Upper lobe of left lung (tissue), 6 donors: ENCODE results near the gene SRBD1. TPM values are rescaled to one million over a fixed set of nuclear protein-coding genes. Genes with fewer than 3 reads are reported as not detected.
A peak's percentile ranks its signal among the peaks of the same experiment; 100 is the strongest.

Experiments
- ATAC-seq, 2 donors: fragments of 200-7000 bp; cut with Tn5 transposase; one replicate each; pipeline ENCODE4 v1.9.1; 2022; ENCODE audit warnings: mild to moderate bottlenecking in 2 of 2, moderate library complexity in 2 of 2; ENCODE audit not compliant: low FRiP score in 2 of 2
- DNase-seq, 2 donors: peaks; one replicate each; pipeline ENCODE4 v3.0.0-alpha.2; 2019 to 2020
- H3K27ac ChIP-seq, 4 donors: fragments of 200-600 bp; sonication (generic); one replicate each; pipeline ENCODE4 v1.5.1; 2016 to 2019
- H3K27me3 ChIP-seq, 4 donors: fragments of 200-600 bp; sonication (generic); one replicate each; pipeline ENCODE4 v1.5.1; 2017 to 2019
- H3K36me3 ChIP-seq, 4 donors: fragments of 200-600 bp; sonication (generic); one replicate each; pipeline ENCODE4 v1.5.1; 2016 to 2019
- H3K4me1 ChIP-seq, 4 donors: fragments of 200-600 bp; sonication (generic); one replicate each; pipeline ENCODE4 v1.5.1; 2018 to 2019
- H3K4me3 ChIP-seq, 4 donors: fragments of 200-600 bp; sonication (generic); one replicate each; pipeline ENCODE4 v1.5.1; 2017 to 2019; ENCODE audit warnings: mild to moderate bottlenecking in 2 of 4, moderate library complexity in 1 of 4
- H3K9me3 ChIP-seq, 4 donors: fragments of 200-600 bp; sonication (generic); one replicate each; pipeline ENCODE4 v1.5.1; 2018 to 2019
- CTCF ChIP-seq, 6 experiments: fragments of 450-650 bp in 4 of 6; fragments of 200-600 bp in 2 of 6; sonication (generic) in 2 of 6; IDR thresholded peaks; one replicate each; pipeline ENCODE4 v1.5.1; 2016 to 2019; ENCODE audit warnings: antibody characterized with exemption in 6 of 6
- EP300 ChIP-seq, 4 donors: sonication (generic); formaldehyde crosslinking; IDR thresholded peaks; one replicate each; pipeline ENCODE4 v1.5.1; 2017; ENCODE audit warnings: antibody characterized with exemption in 4 of 4, control low read depth in 2 of 4
- POLR2A ChIP-seq, 4 donors: fragments of 450-650 bp; IDR thresholded peaks; one replicate each; pipeline ENCODE4 v1.5.1; 2016 to 2017; ENCODE audit warnings: antibody characterized with exemption in 4 of 4, mild to moderate bottlenecking in 2 of 4
- POLR2AphosphoS5 ChIP-seq, 2 donors: sonication (generic); formaldehyde crosslinking; IDR thresholded peaks; one replicate each; pipeline ENCODE4 v1.5.1; 2017; ENCODE audit warnings: antibody characterized with exemption in 2 of 2
- WGBS, 2 donors: methylation state at CpG; one replicate each; pipeline ENCODE4 v1.1.5; 2017 to 2018; 5-methylcytosine and 5-hydroxymethylcytosine counted together
- total RNA-seq, 6 donors: library from RNA; depleted of rRNA in 4 of 6; stranded (reverse); fragments of >200 nt in 4 of 6; gene quantifications; one replicate each; pipeline versions ENCODE4 v1.1.0 to v1.2.1, GENCODE V29; 2016 to 2021
- donor health status: DM: no; HTN: no; CAD: no; lungs with moderate emphysema.
- donor health status: DM: no; HTN: yes; CAD: no; lungs with severe emphysema.

SRBD1 gene
- total RNA-seq, 6 donors from 2014 or later, result 16.4 to 38.3 (median 19.0) TPM

GRCh38 chr2:45494275-45494977 lies 116.6 kb downstream of the SRBD1 start:
- Histone ChIP-seq H3K27me3 (no peaks in the 10 kb centered on the region), H3K27ac (no peak overlapping the region), H3K36me3 (no peaks in the 10 kb centered on the region), H3K9me3 (no peaks in the 10 kb centered on the region), H3K4me3 (no peak overlapping the region), H3K4me1 (peaks cover 0 to 5% (median 4%) of the 10 kb centered on the region in 4 donors)
- no peak for ATAC-seq
- no peak for DNase-seq
- WGBS, 2 donors, result 8% methylated on average over 2 of the region's 2 CpGs
- no peak for TF ChIP-seq EP300 (IDR thresholded peaks at IDR 0.05)
- no peak for TF ChIP-seq POLR2A (IDR thresholded peaks at IDR 0.05)
- TF ChIP-seq CTCF (IDR thresholded peaks at IDR 0.05), result peak; percentile 35 to 78 (median 54)

- no peak overlapping the region for H3K4me3 ChIP-seq
- H3K36me3 ChIP-seq, result no peaks in the 10 kb centered on the region
- DNase-seq (no peak), ATAC-seq (no peak)
- H3K4me1 ChIP-seq, result peaks cover 0 to 6% (median 0%) of the 10 kb centered on the region in 4 donors
- 76 to 81% methylated on average over 3 of the region's 3 CpGs for WGBS, 2 donors
- H3K27ac ChIP-seq, result no peak overlapping the region
- no peaks in the 10 kb centered on the region for H3K9me3 ChIP-seq
- TF ChIP-seq CTCF (IDR thresholded peaks at IDR 0.05), result no peak
- TF ChIP-seq EP300 (IDR thresholded peaks at IDR 0.05), result no peak
- no peak for TF ChIP-seq POLR2A (IDR thresholded peaks at IDR 0.05)
- no peak for TF ChIP-seq POLR2AphosphoS5 (IDR thresholded peaks at IDR 0.05)
- H3K27me3 ChIP-seq, result no peaks in the 10 kb centered on the region
Measured at GRCh38 chr2:45484965-45485364, 126.1 kb downstream of the SRBD1 start.

- ATAC-seq (no peak), DNase-seq (no peak)
- Histone ChIP-seq H3K4me1 (peaks cover 0 to 6% (median 0%) of the 10 kb centered on the region in 4 donors), H3K36me3 (no peaks in the 10 kb centered on the region), H3K9me3 (no peaks in the 10 kb centered on the region), H3K27ac (no peak overlapping the region), H3K27me3 (no peaks in the 10 kb centered on the region), H3K4me3 (no peak overlapping the region)
- TF ChIP-seq EP300 (IDR thresholded peaks at IDR 0.05) (no peak), POLR2A (IDR thresholded peaks at IDR 0.05) (no peak), CTCF (IDR thresholded peaks at IDR 0.05) (no peak), POLR2AphosphoS5 (IDR thresholded peaks at IDR 0.05) (no peak)
Measured at GRCh38 chr2:45483997-45484396, 127.1 kb downstream of the SRBD1 start.

DNA sequence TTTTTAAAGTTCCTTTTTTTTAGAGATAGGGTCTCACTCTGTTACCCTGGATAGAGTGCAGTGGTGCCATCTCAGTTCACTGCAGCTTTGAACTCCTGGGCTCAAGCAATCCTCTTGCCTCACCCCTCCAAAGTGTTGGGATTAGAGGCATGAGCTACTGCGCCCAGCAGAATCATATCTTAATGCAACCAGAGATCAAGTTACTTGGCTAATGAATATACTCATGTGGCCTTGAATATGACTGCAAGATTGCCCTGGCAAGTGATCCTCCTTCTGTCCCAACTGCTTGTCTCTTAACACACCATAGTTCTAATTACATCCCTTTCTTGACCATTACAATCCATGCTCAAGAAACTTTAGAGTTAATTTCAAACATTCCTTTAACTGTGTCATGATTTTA lies 133.5 kb downstream of the SRBD1 start:
- DNase-seq (no peak), ATAC-seq (no peak)
- WGBS, 2 donors, result 100% methylated on average over 1 of the region's 1 CpG

More for the DNA sequence above, 133.5 kb downstream of the SRBD1 start:
- no peak for TF ChIP-seq EP300 (IDR thresholded peaks at IDR 0.05)
- no peak for TF ChIP-seq CTCF (IDR thresholded peaks at IDR 0.05)
- no peak for TF ChIP-seq POLR2AphosphoS5 (IDR thresholded peaks at IDR 0.05)
- no peak for TF ChIP-seq POLR2A (IDR thresholded peaks at IDR 0.05)
- Histone ChIP-seq H3K4me1 (no peaks in the 10 kb centered on the region), H3K4me3 (no peak overlapping the region), H3K27ac (no peak overlapping the region), H3K36me3 (peaks cover 0 to 3% (median 1%) of the 10 kb centered on the region in 4 donors), H3K9me3 (no peaks in the 10 kb centered on the region), H3K27me3 (no peaks in the 10 kb centered on the region)
